Measurements from ENCODE around the gene EXPH5.

DNA sequence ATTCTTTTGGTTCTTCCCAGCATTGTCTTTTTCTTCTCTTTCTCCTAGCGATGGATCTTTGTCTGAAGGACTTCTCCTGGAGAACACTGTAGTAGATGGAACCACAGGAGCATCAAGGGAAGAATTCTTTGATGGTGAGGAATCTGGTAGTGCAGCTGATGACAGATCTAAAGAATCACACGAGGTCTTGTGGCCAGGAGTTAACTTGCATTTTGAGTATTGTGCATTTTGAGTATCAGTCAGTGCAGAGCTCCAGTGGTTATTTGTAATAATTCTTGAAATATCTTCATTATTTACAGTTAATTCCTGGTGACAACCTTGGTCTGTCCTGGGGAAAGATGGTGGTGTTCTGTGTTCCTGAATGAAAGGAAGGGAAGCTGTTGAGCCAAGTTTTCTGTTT lies 80.9 kb downstream of the EXPH5 start:
- no peak for TF ChIP-seq POLR2A (IDR thresholded peaks at IDR 0.05)
- TF ChIP-seq, protein P1, sequence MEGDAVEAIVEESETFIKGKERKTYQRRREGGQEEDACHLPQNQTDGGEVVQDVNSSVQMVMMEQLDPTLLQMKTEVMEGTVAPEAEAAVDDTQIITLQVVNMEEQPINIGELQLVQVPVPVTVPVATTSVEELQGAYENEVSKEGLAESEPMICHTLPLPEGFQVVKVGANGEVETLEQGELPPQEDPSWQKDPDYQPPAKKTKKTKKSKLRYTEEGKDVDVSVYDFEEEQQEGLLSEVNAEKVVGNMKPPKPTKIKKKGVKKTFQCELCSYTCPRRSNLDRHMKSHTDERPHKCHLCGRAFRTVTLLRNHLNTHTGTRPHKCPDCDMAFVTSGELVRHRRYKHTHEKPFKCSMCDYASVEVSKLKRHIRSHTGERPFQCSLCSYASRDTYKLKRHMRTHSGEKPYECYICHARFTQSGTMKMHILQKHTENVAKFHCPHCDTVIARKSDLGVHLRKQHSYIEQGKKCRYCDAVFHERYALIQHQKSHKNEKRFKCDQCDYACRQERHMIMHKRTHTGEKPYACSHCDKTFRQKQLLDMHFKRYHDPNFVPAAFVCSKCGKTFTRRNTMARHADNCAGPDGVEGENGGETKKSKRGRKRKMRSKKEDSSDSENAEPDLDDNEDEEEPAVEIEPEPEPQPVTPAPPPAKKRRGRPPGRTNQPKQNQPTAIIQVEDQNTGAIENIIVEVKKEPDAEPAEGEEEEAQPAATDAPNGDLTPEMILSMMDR (IDR thresholded peaks at IDR 0.05): no peak
